Stimulated activated CD8-positive, alpha-beta memory T cell treated with anti-CD3 and anti-CD28 coated beads, Interleukin-4, amount 100 ng/mL, for 4 hours (primary cell): ENCODE data around the gene SPECC1L.

Experiments used
- DNase-seq, 2 donors: peaks; one replicate each; pipeline ENCODE4 v3.0.0-alpha.2; 2020; ENCODE audit warnings: low read depth in 2 of 2, low spot score in 1 of 2

The SPECC1L gene

GRCh38 chr22:24440270-24440717 is 169.7 kb downstream of the SPECC1L start:
- no peak for DNase-seq

GRCh38 chr22:24440718-24441405 is 170.2 kb downstream of the SPECC1L start:
- no peak for DNase-seq

- DNase-seq = no peak
These were observed 171.0 kb downstream of the SPECC1L start for GRCh38 chr22:24441406-24442351.

- no peak for DNase-seq
These were observed 171.7 kb downstream of the SPECC1L start for GRCh38 chr22:24442352-24442744.

GRCh38 chr22:24443668-24444067 is 173.0 kb downstream of the SPECC1L start:
- no peak for DNase-seq

- no peak for DNase-seq
These were observed 173.6 kb downstream of the SPECC1L start for GRCh38 chr22:24444251-24444650.

- DNase-seq = no peak
These were observed 174.3 kb downstream of the SPECC1L start for GRCh38 chr22:24444729-24445466.

- DNase-seq = peak in 1 of 2 donors; percentile 26
These were observed 175.0 kb downstream of the SPECC1L start for GRCh38 chr22:24445481-24446259.

- no peak for DNase-seq
These were observed 175.6 kb downstream of the SPECC1L start for GRCh38 chr22:24446260-24446611.

- DNase-seq = no peak
These were observed 180.0 kb downstream of the SPECC1L start for GRCh38 chr22:24450610-24451009.

- DNase-seq = no peak
These were observed 180.5 kb downstream of the SPECC1L start for GRCh38 chr22:24451162-24451561.

- DNase-seq = no peak
These were observed 183.2 kb downstream of the SPECC1L start for GRCh38 chr22:24453853-24454252.

GRCh38 chr22:24455039-24455438 is 184.4 kb downstream of the SPECC1L start:
- no peak for DNase-seq

- no peak for DNase-seq
These were observed 185.3 kb downstream of the SPECC1L start for GRCh38 chr22:24455751-24456426.

- no peak for DNase-seq
These were observed 187.3 kb downstream of the SPECC1L start for GRCh38 chr22:24457894-24458420.

- DNase-seq = no peak
These were observed 189.3 kb downstream of the SPECC1L start for GRCh38 chr22:24459911-24460310.

- DNase-seq = no peak
These were observed 189.9 kb downstream of the SPECC1L start for GRCh38 chr22:24460418-24461089.

- DNase-seq = no peak
These were observed 192.6 kb downstream of the SPECC1L start for GRCh38 chr22:24463071-24463760.

- DNase-seq = no peak
These were observed 194.9 kb downstream of the SPECC1L start for GRCh38 chr22:24465566-24465965.
